Astrocyte of the cerebellum (primary cell): Measurements from ENCODE around the gene PRKAG3.
"Not testable (repeated sequence)": the region's sequence is repeated elsewhere in the genome, so short reads cannot be mapped to it uniquely, and the experiment has no call there.

ENCODE experiments used
- DNase-seq: peaks from one replicate; pipeline ENCODE4 v3.0.0-alpha.2; 2011; ENCODE audit warnings: low read depth
- H3K4me3 ChIP-seq: 2 replicates; pipeline ENCODE4 v1.5.1; 2011; ENCODE audit warnings: mild to moderate bottlenecking, low read depth, low read length, moderate library complexity
- in situ Hi-C: cut with HindIII; loops from 2 replicates; pipeline ENCODE4 v1.10.0; 2017; ENCODE audit warnings: low sequenced_read_pairs
- TF ChIP-seq, protein P1 (sequence below): IDR thresholded peaks from 2 replicates; pipeline ENCODE4 v1.5.1; 2012; ENCODE audit warnings: low read length, low read depth, moderate library complexity, mild to moderate bottlenecking; ENCODE audit errors: missing control alignments

PRKAG3 gene

GRCh38 chr2:218853766-218854165 lies 22.2 kb upstream of the PRKAG3 start:
- in situ Hi-C loops = no loop called here
- no peak for DNase-seq
- no peak overlapping the region for H3K4me3 ChIP-seq
- TF ChIP-seq, protein P1, sequence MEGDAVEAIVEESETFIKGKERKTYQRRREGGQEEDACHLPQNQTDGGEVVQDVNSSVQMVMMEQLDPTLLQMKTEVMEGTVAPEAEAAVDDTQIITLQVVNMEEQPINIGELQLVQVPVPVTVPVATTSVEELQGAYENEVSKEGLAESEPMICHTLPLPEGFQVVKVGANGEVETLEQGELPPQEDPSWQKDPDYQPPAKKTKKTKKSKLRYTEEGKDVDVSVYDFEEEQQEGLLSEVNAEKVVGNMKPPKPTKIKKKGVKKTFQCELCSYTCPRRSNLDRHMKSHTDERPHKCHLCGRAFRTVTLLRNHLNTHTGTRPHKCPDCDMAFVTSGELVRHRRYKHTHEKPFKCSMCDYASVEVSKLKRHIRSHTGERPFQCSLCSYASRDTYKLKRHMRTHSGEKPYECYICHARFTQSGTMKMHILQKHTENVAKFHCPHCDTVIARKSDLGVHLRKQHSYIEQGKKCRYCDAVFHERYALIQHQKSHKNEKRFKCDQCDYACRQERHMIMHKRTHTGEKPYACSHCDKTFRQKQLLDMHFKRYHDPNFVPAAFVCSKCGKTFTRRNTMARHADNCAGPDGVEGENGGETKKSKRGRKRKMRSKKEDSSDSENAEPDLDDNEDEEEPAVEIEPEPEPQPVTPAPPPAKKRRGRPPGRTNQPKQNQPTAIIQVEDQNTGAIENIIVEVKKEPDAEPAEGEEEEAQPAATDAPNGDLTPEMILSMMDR = no peak

DNA sequence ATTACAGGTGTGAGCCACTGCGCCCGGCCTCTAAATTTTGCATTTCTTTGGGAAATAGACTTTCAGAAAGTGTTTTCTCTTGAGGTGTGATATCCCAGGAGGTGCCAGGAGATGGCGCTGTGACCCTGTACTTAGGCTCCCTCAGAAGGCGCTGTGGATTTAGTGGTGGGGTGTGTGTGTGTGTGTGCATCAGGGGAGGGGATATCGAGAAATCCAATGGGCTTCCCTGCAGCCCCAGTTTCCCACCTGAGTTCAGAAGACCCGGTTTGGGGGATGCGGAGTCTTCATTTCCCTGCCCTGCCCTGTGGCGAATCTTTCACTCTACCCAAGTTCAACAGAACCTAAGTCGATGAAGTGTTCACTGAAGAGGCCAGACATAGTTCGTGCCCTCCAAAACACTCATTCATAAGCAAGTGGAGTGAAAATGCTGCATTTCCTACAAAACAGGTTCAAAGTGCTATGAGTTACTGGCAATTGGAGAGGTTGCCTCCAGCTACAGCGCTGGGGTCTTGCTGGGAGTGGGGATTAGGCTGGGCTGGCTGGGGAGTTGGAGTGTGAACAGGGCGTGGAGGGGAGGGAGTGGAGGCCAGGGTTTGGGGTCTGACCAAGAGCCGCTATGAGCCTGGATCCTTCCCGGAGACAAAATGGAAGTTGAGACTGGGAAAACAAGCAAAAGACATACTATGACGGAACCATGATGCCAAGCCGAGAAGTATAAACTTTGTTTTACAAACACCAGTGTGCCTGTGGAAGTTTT lies 21.5 kb upstream of the PRKAG3 start:
- TF ChIP-seq, protein P1 = peak; percentile 70
- peak; percentile 16 for DNase-seq
- H3K4me3 ChIP-seq = no peak overlapping the region
- in situ Hi-C loops = no loop called here

- no peak for DNase-seq
- H3K4me3 ChIP-seq = no peak overlapping the region
- in situ Hi-C loops = no loop called here
- TF ChIP-seq, protein P1 = no peak
Observed at GRCh38 chr2:218851286-218851685, 19.7 kb upstream of the PRKAG3 start.

GRCh38 chr2:218850796-218851195 lies 19.2 kb upstream of the PRKAG3 start:
- TF ChIP-seq, protein P1 = no peak
- in situ Hi-C loops = no loop called here
- no peak for DNase-seq
- no peak overlapping the region for H3K4me3 ChIP-seq

DNA sequence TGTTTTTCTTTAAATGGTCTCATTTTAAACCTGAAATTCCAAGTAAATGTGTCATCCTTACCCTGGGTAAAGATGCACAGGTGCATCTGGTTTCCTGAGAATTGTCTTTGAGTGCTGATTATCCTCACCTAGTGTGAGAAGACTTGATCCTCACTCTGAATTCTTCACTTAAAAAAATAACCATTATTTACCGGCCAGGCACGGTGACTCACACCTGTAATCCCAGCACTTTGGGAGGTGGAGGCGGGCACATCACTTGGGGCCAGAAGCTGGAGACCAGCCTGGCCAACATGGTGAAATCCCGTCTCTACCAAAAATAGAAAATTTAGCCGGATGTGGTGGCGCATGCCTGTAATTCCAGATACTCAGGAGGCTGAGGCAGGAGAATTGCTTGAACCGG lies 18.1 kb upstream of the PRKAG3 start:
- TF ChIP-seq, protein P1 = no peak
- H3K4me3 ChIP-seq = no peak overlapping the region
- no peak for DNase-seq
- in situ Hi-C loops = no loop called here

DNA sequence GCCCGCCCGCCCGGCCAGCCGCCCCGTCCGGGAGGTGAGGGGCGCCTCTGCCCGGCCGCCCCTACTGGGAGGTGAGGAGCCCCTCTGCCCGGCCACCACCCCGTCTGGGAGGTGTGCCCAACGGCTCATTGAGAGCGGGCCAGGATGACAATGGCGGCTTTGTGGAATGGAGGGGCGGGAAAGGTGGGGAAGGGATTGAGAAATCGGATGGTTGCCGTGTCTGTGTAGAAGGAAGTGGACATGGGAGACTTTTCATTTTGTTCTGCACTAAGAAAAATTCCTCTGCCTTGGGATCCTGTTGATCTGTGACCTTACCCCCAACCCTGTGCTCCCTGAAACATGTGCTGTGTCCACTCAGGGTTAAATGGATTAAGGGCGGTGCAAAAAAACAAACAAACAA lies 15.4 kb upstream of the PRKAG3 start:
- H3K4me3 ChIP-seq, in situ Hi-C loops, DNase-seq: not testable (repeated sequence)

GRCh38 chr2:218844334-218844733 lies 12.7 kb upstream of the PRKAG3 start:
- H3K4me3 ChIP-seq, in situ Hi-C loops, DNase-seq: not testable (repeated sequence)

- no peak for DNase-seq
- in situ Hi-C loops = no loop called here
Observed at GRCh38 chr2:218839888-218840287, 8.3 kb upstream of the PRKAG3 start.

More at GRCh38 chr2:218839888-218840287, 8.3 kb upstream of the PRKAG3 start:
- H3K4me3 ChIP-seq = no peak overlapping the region
- TF ChIP-seq, protein P1 = no peak
